ENCODE results near the gene IRAK2.
A peak's percentile ranks its signal among the peaks of the same experiment; 100 is the strongest.

IRAK2 gene

GRCh38 chr3:10189557-10190354 lies 25.0 kb downstream of the IRAK2 start:
- peak; percentile 92 for DNase-seq (ENCODE audit: low spot score)

DNA sequence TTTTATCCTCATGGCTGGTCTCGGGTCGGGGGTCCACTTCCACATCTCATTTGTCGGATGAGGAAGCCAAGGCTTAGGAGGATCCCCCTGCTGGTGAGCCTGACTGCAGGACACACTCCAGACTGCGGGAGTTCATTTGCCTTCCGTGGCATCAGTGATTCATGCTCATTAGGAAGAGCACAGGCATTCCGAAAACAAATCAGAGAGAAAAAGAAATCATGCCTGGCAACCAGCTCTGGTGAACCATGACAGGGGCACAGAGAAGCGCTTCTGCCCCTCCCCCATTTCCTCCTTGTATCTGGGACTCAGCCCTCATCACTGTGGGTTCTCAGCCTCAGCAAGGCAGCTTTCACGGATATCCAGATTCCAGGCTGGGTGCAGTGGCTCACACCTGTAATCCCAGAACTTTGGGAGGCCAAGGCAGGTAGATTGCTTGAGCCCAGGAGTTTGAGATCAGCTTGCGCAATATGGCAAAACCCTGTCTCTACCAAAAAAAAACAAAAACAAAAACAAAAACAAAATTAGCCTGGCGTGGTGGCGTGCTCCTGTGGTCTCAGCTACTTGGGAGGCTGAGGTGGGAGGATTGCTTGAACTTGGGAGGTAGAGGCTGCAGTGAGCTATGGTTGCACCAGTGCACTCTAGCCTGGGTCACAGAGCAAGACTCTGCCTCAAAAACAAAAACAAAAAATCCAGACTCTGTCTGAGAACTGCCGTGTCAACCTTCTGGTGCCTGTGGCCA lies 28.4 kb downstream of the IRAK2 start:
- DNase-seq (ENCODE audit: low spot score), result no peak

DNA sequence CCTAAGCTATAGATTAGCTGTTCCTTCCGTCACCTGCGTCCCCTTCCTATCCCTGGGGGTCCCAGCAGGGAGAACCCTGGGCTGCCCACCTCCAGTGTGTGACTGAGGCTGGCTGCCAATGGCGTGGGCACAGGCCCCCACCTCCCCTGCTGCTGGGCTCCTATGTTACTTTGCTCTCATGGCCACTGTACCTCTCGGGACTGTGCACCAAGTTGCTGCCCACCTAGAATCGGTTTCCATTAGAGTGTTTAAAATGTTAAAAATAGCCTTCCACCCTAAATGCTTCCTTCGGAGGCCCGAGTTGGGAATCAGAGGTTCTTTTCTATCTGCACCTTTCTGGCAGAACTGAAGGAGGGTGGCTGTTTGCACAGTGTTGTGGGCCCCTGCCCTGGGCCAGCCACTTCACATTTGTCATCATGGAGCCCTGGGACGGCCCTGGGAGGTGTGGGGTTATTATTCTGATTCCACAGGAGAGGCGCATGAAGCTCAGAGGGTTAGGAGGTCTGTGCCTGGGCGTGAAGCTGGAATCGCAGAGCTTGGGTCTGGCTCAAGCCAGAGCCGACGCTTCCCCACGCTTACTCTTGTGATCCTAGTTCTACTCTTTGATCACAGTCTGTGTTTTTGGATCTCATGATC lies 29.1 kb downstream of the IRAK2 start:
- no peak for DNase-seq (ENCODE audit: low spot score)

DNA sequence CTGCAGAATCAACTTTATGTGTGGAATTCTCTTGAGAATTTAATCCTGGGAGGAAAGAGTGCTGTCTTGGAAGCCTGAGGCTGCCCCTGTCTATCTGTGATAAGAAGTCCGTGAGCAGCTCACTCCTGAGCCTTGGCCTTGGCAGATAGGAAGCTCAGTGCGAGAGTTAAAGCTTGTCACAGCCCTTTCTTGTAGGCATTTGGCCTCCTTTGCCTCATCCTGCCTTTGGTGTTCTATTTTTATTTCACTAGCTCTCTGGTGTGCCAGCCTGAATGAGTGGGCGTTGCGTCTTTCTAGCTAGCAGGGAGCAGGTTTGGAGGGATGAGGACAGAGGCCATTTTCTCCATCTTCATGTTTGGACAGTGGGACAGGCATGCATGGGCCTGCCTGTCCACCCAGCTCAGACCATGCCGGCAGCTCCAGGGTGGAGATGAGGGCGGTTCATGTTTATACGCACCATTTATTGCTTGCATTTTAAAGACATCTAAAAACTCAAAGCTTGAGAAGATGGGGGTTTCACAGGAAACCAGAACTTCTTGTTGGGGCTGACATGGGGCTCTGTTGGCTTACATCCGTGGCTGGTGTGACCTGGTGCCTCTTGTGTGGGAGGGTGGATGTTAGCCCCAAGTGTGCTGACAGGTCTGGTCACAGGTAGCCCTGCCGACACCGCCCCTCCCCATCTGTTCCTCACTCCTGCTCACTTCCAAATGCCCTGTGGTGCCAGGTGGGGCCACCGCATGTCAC lies 29.8 kb downstream of the IRAK2 start:
- DNase-seq (ENCODE audit: low spot score), result peak; percentile 74

DNA sequence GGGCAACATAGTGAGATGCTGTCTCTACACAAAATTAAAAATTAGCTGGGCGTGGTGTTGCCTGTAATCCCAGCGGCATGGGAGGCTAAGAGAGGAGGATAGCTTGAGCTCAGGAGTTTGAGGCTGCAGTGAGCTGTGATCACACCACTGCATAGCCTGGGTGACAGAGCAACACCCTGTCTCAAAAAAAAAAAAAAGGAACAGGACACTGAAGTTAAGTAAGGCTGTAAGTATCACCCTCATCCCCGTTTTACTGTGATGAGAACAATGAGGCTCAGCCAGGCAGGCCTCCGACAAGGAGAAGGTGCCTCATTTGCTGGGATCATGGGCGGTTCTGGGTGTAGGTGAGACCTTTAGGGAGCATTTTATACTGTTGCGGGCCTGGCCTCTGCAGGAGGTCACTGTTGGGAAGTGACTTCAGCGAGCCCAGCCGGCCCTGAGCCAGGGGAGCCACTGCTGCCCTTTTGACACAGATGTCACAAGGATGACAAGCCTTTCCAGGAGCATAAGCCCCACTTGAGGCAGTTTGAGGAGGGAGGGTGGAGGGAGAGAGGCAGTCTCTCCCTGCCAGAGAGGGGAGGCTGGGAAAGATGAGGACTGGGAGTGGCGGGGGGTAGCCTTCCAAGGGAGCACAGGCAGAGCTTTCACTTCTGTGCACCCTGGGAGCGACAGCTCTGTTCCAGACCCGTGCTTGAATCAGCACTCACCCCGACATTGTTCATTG lies 30.8 kb downstream of the IRAK2 start:
- peak; percentile 61 for DNase-seq (ENCODE audit: low spot score)

DNA sequence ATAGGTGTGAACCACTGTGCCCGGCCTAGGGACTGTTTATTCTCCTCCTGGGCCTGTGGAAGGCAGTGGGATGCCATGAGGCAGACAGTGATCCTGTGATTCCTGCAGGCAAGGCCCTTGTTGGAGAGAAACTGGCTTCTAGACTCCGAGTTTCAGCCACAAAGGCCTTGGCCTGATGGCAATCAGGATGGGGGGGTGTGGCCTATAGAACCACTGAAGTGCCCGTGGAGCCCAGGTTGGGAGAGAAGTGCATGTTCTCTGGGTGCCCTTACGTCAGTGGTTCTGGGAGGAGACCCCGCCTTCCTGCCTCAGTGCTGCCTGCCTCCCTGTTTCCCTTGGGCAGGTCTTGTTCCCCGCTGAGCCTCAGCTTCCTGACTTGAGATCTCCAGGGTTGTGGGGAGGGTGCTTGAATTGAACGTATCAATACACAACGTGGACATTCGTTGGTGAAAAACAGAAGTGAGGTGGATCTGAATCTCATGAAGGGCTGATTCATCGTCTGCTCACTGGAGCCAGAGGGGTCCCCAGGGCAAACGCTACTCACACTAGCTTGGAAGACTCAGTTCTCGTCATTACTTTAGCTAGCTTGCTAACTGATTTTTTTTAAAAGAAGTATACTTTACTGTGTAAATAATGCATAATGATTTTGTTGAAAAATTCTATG lies 31.8 kb downstream of the IRAK2 start:
- DNase-seq (ENCODE audit: low spot score), result no peak

DNA sequence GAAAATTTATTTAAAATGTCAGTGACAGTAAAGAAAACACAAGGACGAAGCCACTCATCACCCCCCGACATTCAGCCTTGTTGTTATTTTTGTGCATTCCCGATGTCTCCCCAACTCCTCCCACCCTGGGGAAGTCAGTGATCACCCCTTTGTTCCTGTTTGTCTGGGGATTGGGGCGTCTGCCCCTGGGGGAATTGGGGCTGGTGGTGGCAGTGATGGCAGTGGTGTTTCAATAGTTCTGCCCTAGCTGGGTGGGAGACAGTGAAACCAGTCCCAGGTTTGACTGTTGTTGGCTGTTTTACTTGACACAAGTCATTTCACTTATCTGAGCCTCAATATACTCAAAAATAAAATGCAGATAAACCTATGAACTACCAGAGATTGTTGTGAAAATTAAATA lies 33.5 kb downstream of the IRAK2 start:
- DNase-seq (ENCODE audit: low spot score), result no peak

DNA sequence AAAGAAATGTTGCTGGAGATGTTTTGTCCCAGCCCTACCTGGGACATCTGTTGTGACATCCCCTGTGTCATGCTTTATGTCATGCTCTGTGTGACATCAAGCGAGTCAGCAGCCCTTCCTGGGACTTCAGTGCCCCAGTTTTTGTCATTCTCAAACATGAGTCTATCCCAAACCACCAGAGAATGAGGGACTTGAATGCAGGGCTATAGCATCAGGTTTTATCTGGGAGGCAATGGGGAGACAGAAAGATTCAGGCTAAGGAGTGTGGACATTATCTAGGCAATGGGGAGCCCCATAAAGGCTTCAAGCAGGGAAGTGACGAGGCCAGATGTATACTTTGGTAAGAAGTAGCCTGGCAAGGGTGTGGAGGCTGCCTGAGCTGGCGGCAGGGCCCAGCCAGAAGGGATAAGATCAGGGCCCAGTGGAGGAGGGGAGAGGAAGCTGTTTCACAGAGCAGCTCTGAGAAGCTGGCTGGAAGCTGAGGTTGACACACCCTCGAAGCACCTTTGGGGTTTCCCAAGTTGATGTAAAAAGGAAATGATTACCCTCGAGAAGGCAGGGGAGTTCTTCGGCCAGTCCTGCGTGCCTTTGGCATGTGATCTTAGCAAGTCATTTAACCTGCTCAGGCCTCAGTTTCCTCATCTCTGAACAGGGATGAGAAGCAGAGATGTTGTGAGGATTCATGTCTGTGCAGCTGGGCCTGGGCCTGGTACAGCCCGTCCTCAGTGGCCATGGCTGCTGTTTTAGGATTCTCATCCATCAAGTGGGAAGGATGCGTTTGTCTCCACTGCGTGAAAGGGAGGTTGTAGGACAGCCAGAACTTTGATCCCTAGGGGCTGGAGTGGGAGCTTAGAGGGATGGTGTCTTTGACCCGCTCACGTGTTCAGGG lies 34.3 kb downstream of the IRAK2 start:
- no peak for DNase-seq (ENCODE audit: low spot score)

GRCh38 chr3:10204921-10205320 lies 40.2 kb downstream of the IRAK2 start:
- DNase-seq (ENCODE audit: low spot score), result no peak

- DNase-seq (ENCODE audit: low spot score), result no peak
Measured at GRCh38 chr3:10205451-10206165, 40.9 kb downstream of the IRAK2 start.

GRCh38 chr3:10206166-10206511 lies 41.4 kb downstream of the IRAK2 start:
- DNase-seq (ENCODE audit: low spot score), result no peak

GRCh38 chr3:10213156-10213792 lies 48.6 kb downstream of the IRAK2 start:
- DNase-seq (ENCODE audit: low spot score), result no peak

- DNase-seq (ENCODE audit: low spot score), result no peak
Measured at GRCh38 chr3:10215578-10216368, 51.1 kb downstream of the IRAK2 start.

GRCh38 chr3:10217359-10217758 lies 52.6 kb downstream of the IRAK2 start:
- DNase-seq (ENCODE audit: low spot score), result no peak

DNA sequence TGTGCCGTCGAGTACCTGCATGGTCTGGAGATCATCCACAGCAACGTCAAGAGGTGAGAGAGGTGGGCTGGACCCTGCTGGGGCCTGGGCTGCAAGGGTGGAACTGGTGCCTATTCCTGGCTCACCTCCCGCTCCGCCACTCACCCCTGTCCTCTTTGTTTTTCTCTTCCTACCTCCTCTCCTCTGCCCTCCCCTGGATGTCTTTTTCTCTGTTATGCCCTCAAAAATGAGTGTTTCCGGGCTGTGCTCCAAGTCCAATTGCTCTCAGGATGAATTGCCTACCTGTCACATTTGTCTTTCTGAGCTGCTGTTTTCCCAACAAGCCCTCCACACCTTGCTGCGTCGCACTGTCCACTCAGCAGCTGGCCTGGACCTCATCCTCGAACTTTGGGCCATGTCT lies 55.0 kb downstream of the IRAK2 start:
- no peak for DNase-seq (ENCODE audit: low spot score)

GRCh38 chr3:10223676-10224639 lies 59.2 kb downstream of the IRAK2 start:
- no peak for DNase-seq (ENCODE audit: low spot score)
